IMR-90 (cell line): ENCODE measurements around the gene ANKRD10. TPM values are rescaled to one million over a fixed set of nuclear protein-coding genes. Genes with fewer than 3 reads are reported as not detected.

Experiments
- CHD1 ChIP-seq: IDR thresholded peaks from 2 replicates; pipeline ENCODE4 v1.6.1; 2012; ENCODE audit warnings: low read depth, low read length, improper control_type of control experiment
- FOS ChIP-seq: fragments of 150-350 bp; IDR thresholded peaks from 2 replicates; pipeline ENCODE4 v1.6.1; 2016; ENCODE audit warnings: low read depth, low read length
- MAFK ChIP-seq: IDR thresholded peaks from 2 replicates; pipeline ENCODE4 v1.6.1; 2012; ENCODE audit warnings: low read depth, low read length, improper control_type of control experiment
- SMC3 ChIP-seq: fragments of 150-350 bp; IDR thresholded peaks from 2 replicates; pipeline ENCODE4 v1.6.1; 2016; ENCODE audit warnings: low read depth, mild to moderate bottlenecking, antibody characterized with exemption, low read length, moderate library complexity
- polyA plus RNA-seq, 3 experiments: library from polyadenylated mRNA; depleted of rRNA; stranded (reverse); fragments of >200 nt; gene quantifications; 2 replicates each; pipeline ENCODE4 v1.2.3, GENCODE V29; 2012; ENCODE audit warnings: low replicate concordance in 1 of 3
- total RNA-seq: library from RNA; depleted of rRNA; stranded (reverse); fragments of >200 nt; gene quantifications from 2 replicates; pipeline ENCODE4 v1.2.3, GENCODE V29; 2012
- TF ChIP-seq, protein P1 (sequence below): conservative IDR thresholded peaks from 2 replicates; pipeline ENCODE4 v1.5.1; 2012; ENCODE audit warnings: mild to moderate bottlenecking, low read depth, low read length, improper control_type of control experiment

Gene ANKRD10
- total and polyA plus RNA-seq, 2 of the 4 experiments (the other 2 are of a cell fraction) = 18.3 to 31.1 TPM

DNA sequence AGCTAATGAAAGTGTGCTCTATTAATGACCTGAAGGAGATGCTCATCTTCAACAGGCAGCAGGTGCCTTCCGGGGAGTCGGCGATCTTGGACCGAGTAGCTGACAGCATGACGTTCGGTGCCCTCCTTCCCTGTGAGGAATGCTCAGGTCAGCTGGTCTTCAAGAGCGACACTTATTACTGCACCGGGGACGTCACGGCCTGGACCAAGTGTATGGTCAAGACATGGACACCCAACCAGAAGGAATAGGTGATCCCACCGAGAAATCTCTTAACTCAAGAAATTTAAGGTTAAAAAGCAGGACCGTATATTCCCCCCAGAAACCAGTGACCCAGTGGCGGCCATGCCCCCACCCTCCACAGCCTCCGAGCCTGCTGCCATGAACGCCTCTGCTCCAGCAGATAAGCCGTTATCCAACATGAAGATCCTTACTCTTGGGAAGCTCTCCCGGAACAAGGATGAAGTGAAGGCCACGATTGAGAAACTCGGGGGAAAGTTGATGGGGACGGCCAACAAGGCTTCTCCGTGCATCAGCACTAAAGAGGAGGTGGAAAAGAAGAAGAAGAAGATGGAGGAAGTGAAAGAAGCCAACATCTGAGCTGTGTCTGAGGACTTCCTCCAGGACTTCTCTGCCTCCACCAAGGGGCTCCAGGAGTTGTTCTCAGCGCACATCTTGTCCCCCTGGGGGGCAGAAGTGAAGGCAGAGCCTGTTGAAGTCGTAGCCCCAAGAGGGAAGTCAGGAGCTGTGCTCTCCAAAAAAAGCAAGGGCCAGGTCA, 22.8 kb upstream of the ANKRD10 start (continued):
- TF ChIP-seq, protein P1, sequence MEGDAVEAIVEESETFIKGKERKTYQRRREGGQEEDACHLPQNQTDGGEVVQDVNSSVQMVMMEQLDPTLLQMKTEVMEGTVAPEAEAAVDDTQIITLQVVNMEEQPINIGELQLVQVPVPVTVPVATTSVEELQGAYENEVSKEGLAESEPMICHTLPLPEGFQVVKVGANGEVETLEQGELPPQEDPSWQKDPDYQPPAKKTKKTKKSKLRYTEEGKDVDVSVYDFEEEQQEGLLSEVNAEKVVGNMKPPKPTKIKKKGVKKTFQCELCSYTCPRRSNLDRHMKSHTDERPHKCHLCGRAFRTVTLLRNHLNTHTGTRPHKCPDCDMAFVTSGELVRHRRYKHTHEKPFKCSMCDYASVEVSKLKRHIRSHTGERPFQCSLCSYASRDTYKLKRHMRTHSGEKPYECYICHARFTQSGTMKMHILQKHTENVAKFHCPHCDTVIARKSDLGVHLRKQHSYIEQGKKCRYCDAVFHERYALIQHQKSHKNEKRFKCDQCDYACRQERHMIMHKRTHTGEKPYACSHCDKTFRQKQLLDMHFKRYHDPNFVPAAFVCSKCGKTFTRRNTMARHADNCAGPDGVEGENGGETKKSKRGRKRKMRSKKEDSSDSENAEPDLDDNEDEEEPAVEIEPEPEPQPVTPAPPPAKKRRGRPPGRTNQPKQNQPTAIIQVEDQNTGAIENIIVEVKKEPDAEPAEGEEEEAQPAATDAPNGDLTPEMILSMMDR = no peak
- TF ChIP-seq FOS (no peak), CHD1 (no peak), MAFK (no peak), SMC3 (no peak)
